ENCODE data around the gene P2RY1. TPM values are rescaled to one million over a fixed set of nuclear protein-coding genes. Genes with fewer than 3 reads are reported as not detected.

Gene P2RY1
- total RNA-seq = 1.7 and 2.2 TPM in 2 replicates

GRCh38 chr3:152834776-152835600 is at the start of gene P2RY1:
P2RY1 (plus strand) TSS chr3:152835131; CDS start chr3:152835783, 652 bp downstream.
- intact Hi-C loops (cut with micrococcal nuclease) = loop anchor here (1.0 to 5.0 kb wide), 2 partner anchors 38 to 140 kb away; no protein-coding TSS in a partner anchor

- intact Hi-C loops (cut with micrococcal nuclease) = no loop called here
These were observed 47.8 kb upstream of the P2RY1 start for GRCh38 chr3:152786977-152787681.

GRCh38 chr3:152790651-152791387 is 44.1 kb upstream of the P2RY1 start:
- intact Hi-C loops (cut with micrococcal nuclease) = no loop called here

- intact Hi-C loops (cut with micrococcal nuclease) = no loop called here
These were observed 41.0 kb upstream of the P2RY1 start for GRCh38 chr3:152793969-152794368.

- intact Hi-C loops (cut with micrococcal nuclease) = loop anchor here (5.0 kb wide), 1 partner anchor 39 kb away; the partner anchor contains the start of gene P2RY1
These were observed 37.0 kb upstream of the P2RY1 start for GRCh38 chr3:152797751-152798432.

GRCh38 chr3:152811974-152812760 is 22.8 kb upstream of the P2RY1 start:
- intact Hi-C loops (cut with micrococcal nuclease) = no loop called here

GRCh38 chr3:152817400-152817799 is 17.5 kb upstream of the P2RY1 start:
- intact Hi-C loops (cut with micrococcal nuclease) = no loop called here

- intact Hi-C loops (cut with micrococcal nuclease) = no loop called here
These were observed 16.9 kb upstream of the P2RY1 start for GRCh38 chr3:152818027-152818426.

- intact Hi-C loops (cut with micrococcal nuclease) = no loop called here
These were observed 11.8 kb upstream of the P2RY1 start for GRCh38 chr3:152823173-152823572.

GRCh38 chr3:152823781-152824180 is 11.2 kb upstream of the P2RY1 start:
- intact Hi-C loops (cut with micrococcal nuclease) = no loop called here

- intact Hi-C loops (cut with micrococcal nuclease) = no loop called here
These were observed 9.4 kb upstream of the P2RY1 start for GRCh38 chr3:152825566-152825965.

GRCh38 chr3:152826476-152826875 is 8.5 kb upstream of the P2RY1 start:
- intact Hi-C loops (cut with micrococcal nuclease) = no loop called here

GRCh38 chr3:152827313-152827712 is 7.6 kb upstream of the P2RY1 start:
- intact Hi-C loops (cut with micrococcal nuclease) = no loop called here

- intact Hi-C loops (cut with micrococcal nuclease) = no loop called here
These were observed 6.7 kb upstream of the P2RY1 start for GRCh38 chr3:152828075-152828840.

- intact Hi-C loops (cut with micrococcal nuclease) = no loop called here
These were observed 4.7 kb upstream of the P2RY1 start for GRCh38 chr3:152830245-152830644.

- intact Hi-C loops (cut with micrococcal nuclease) = no loop called here
These were observed 2.9 kb upstream of the P2RY1 start for GRCh38 chr3:152832046-152832445.

GRCh38 chr3:152833089-152833488 is 1.8 kb upstream of the P2RY1 start:
- intact Hi-C loops (cut with micrococcal nuclease) = no loop called here

GRCh38 chr3:152834191-152834775 is 648 bp upstream of the P2RY1 start:
- intact Hi-C loops (cut with micrococcal nuclease) = loop anchor here (1.0 kb wide), 1 partner anchor 139 kb away; no protein-coding TSS in a partner anchor

GRCh38 chr3:152835601-152836102 is 721 bp downstream of the P2RY1 start:
- intact Hi-C loops (cut with micrococcal nuclease) = loop anchor here (5.0 kb wide), 1 partner anchor 38 kb away; no protein-coding TSS in a partner anchor

Measured in T-helper 2 cell treated with Interferon-gamma antibody and Interleukin-4, amounts not matched to agents 100 ng/mL and 5 ng/mL, for 36 hours (primary cell).